Breast epithelium (tissue), 3 donors: ENCODE results near the gene SLIT1.

Source experiments
- POLR2A ChIP-seq: fragments of 450-650 bp; IDR thresholded peaks from one replicate; pipeline ENCODE4 v1.6.1; 2016; ENCODE audit warnings: antibody characterized with exemption, mild to moderate bottlenecking, moderate library complexity
- POLR2AphosphoS5 ChIP-seq, 3 donors: sonication (generic); formaldehyde crosslinking; IDR thresholded peaks; one replicate each; pipeline ENCODE4 v1.6.1; 2017; ENCODE audit warnings: antibody characterized with exemption in 3 of 3
- TF ChIP-seq, protein P1 (sequence below), 3 donors: fragments of 450-650 bp; IDR thresholded peaks; one replicate each; pipeline ENCODE4 v1.5.1; 2016 to 2017; ENCODE audit warnings: antibody characterized with exemption in 3 of 3, mild to moderate bottlenecking in 3 of 3, moderate library complexity in 3 of 3

DNA sequence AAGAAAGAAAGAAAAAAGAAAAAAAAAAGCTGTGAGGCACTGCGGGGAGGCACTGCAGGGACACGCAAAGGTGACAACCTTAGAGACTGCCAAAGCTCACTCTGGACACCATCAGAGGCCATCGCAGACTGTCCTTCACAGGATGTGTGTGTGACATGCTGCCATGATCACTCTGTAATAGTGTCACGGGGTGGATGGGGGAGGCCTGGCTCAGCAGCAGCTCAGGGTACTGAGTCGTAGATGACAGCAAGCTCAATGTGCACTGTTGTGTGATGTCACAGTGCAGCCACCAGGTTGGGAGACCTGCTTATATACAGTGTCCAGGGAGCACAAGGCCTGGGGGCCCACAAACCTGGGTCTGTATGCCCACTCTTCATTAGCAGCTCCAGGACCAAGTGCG is 83.3 kb downstream of the SLIT1 start:
- TF ChIP-seq, protein P1, sequence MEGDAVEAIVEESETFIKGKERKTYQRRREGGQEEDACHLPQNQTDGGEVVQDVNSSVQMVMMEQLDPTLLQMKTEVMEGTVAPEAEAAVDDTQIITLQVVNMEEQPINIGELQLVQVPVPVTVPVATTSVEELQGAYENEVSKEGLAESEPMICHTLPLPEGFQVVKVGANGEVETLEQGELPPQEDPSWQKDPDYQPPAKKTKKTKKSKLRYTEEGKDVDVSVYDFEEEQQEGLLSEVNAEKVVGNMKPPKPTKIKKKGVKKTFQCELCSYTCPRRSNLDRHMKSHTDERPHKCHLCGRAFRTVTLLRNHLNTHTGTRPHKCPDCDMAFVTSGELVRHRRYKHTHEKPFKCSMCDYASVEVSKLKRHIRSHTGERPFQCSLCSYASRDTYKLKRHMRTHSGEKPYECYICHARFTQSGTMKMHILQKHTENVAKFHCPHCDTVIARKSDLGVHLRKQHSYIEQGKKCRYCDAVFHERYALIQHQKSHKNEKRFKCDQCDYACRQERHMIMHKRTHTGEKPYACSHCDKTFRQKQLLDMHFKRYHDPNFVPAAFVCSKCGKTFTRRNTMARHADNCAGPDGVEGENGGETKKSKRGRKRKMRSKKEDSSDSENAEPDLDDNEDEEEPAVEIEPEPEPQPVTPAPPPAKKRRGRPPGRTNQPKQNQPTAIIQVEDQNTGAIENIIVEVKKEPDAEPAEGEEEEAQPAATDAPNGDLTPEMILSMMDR (IDR thresholded peaks at IDR 0.05), result no peak
- TF ChIP-seq POLR2A, result no peak
- TF ChIP-seq POLR2AphosphoS5 (IDR thresholded peaks at IDR 0.05), result no peak
